Stimulated activated CD4-positive, alpha-beta T cell treated with anti-CD3 and anti-CD28 coated beads, Interleukin-1b, Interleukin-23, amount 100 ng/mL, for 4 hours (primary cell): Measurements from ENCODE around the gene MBP.
A peak's percentile ranks its signal among the peaks of the same experiment; 100 is the strongest.

Experiments
- DNase-seq, 2 donors: peaks; one replicate each; pipeline ENCODE4 v3.0.0-alpha.2; 2020; ENCODE audit warnings: low read depth in 2 of 2

The MBP gene

GRCh38 chr18:77065221-77065981 is 67.2 kb downstream of the MBP start:
- DNase-seq = no peak

GRCh38 chr18:77063260-77063659 is 69.3 kb downstream of the MBP start:
- DNase-seq = peak; percentile 45 to 63

DNA sequence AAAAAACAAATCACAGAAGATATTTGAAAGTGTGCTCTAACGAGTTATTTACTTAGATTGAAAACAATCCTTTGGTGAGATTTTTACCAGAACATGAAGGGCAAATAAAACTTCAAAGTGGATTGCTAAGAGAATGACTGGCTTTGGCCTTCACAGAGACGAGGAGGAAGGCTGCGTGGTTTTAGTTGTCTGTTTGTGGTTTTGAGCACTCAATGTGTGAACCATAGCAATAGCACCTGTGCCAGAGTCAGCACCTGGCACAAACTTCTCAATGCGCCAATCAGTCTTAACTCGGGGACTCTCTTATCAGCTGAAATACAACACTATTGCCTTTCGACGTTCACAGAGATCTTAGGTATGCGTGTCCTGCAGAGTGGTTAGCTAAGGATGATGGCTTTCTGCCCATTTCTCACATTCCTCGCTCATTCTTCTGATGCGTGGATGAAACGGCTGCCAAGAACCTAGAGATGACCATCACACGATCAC is 70.0 kb downstream of the MBP start:
- DNase-seq = peak in 1 of 2 donors; percentile 47

- no peak for DNase-seq
Measured at GRCh38 chr18:77061946-77062517, 70.6 kb downstream of the MBP start.

- no peak for DNase-seq
Measured at GRCh38 chr18:77061281-77061945, 71.2 kb downstream of the MBP start.

GRCh38 chr18:77060151-77060550 is 72.4 kb downstream of the MBP start:
- no peak for DNase-seq

DNA sequence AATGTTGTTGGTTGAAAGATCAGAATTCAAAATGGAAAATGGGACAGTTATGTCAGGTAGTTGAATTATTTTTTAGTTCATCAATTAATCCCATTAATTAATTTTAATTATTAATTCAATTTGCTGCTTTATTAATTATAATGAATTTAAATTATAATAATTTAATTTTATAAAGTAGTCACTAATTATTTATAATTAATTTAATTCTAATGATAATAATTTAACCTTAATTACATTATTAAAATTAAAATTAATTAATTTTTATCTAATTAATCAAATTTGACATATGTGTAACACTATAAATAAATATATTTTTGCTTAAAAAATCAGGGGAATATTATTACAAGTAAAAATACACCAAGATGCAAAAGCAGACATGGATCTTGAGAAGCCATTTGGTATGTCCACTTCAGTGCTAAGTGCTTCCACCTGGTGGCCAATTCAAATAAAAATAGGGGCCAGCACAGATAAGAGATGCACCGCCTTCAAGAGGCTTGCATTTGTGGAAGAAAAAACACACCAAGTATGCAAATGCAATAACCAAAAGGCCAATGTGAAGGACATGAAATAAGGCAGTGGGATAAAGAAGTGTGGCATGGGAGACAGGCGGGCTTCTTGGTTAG is 73.2 kb downstream of the MBP start:
- DNase-seq = no peak

- no peak for DNase-seq
Measured at GRCh38 chr18:77058290-77058835, 74.2 kb downstream of the MBP start.

GRCh38 chr18:77057006-77057395 is 75.6 kb downstream of the MBP start:
- DNase-seq = no peak

- DNase-seq = no peak
Measured at GRCh38 chr18:77056344-77057005, 76.1 kb downstream of the MBP start.

GRCh38 chr18:77055429-77056300 is 76.9 kb downstream of the MBP start:
- DNase-seq = no peak

GRCh38 chr18:77054606-77055428 is 77.8 kb downstream of the MBP start:
- DNase-seq = peak; percentile 43 to 55

DNA sequence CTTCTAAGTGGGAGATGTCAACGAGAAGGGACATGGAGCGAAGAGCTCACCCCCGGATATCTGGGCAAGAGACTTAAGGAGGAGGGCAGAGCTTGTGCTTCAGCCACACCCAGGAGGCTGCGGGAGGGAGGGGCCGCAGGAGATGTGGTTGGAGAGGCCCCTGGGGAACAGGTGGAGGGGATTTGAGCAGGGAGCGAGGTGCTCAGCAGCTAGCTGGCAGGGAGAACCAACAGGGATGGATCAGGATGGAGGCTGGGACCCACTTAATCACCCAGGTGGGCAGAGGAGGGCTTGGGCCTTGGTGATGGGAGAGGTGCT is 78.3 kb downstream of the MBP start:
- no peak for DNase-seq

DNA sequence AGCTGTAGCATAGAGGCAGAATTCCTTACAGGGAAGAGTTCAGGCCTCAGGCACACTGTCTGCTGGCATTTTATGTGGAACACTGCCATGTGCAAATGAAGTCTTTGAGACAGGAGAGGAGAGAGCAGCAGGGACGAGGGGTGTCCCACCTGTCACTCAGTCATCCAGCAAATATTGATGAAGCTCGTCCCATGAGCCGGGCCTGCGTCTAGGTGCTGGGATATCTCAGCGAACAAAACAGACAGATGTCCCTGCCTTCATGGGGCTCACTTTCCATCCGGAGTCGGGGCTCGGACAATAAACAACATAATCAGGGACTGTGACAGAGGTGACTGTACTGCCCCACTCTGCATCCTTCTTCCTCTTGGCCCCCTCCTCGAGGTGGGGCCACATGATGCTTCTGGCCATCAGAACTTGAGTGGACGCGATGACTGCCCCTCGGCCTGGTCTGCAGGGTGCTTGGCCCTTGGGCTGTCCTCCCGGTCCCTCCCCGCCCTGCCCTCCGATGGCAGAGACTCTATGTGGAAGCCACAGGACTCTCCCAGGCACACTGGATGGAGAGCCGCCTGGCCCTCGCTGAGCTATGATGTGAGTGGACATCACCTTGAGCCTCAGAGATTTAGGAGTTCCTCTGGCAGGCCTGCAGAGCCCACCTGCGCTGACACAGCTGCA is 78.8 kb downstream of the MBP start:
- no peak for DNase-seq

DNA sequence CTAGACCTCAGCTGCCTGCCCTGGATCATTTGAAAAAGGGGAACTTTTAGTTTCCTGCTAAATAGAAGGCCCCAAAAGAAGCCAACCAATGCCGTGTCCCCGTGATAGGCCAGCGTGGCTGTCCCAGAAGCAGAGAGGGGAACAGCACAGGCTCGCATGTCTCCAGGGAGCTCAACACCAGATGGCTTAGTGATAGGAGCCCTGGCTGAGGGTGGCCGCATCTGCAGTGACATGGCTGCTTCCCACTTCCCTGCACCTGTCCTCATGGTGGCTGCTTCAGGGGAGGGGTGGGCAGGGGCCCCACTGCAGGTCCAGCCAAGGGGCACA is 79.6 kb downstream of the MBP start:
- DNase-seq = no peak

GRCh38 chr18:77052297-77052982 is 80.1 kb downstream of the MBP start:
- no peak for DNase-seq

DNA sequence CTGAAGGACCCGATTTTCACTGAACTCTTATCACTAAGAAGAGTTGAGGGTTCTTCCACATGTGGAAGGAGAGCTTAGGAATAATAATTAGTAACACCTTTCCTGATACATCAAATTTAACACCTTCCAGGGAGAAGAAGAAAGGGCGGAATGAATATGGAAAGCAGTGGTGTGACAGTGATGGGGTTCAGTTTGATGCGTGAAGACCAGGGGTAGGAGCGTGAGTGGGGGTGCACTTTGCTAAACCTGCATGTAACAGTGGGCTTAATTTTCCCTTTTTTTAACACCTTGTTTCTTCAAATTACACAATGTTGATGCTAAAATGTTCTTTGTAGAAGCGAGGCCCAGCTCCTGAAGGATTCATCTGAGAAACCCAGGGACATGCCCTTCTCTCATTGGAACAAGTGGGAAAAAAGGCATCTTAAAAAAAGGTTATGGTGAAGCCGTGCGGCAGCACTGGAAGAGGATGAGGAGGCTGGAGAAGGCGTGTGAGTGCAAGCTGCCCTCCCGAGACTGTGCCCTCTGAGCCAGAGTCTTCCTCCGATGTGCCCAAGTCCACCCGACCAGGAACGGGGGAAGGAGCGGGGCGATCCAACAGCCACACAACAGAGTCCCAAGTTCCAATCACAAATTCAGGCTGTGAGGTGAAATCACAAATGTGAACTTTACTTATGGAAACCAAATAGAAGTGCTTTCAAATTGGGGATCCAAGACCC is 80.8 kb downstream of the MBP start:
- no peak for DNase-seq

DNA sequence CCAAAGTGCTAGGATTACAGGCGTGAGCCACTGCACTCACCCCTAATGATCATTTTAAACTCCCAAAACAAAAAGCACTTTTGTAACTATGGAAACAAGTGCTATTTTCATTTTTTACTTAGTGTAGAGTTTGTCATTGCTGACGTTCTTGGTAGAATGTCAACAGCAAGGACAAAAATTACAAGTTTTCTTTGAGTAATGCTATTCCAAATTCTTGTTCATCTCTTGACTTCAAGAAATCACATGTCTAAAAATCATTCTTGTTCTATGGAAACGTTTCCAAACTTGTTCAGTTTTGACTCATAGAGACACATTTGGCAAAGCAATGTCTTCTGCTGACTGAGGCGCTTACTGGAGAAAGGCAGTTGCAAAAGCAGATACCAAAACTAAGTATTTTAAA is 82.6 kb downstream of the MBP start:
- no peak for DNase-seq
